22Rv1 (cell line): Measurements from ENCODE around the gene TMEM40.

Source experiments
- CTCF ChIP-seq: fragments of 450-650 bp; IDR thresholded peaks from 2 replicates; pipeline ENCODE4 v1.5.1; 2017; ENCODE audit warnings: mild to moderate bottlenecking
- ZFX ChIP-seq: fragments of 450-650 bp; IDR thresholded peaks from 2 replicates; pipeline ENCODE4 v1.6.1; 2017; ENCODE audit warnings: antibody characterized with exemption, borderline replicate concordance

- TF ChIP-seq CTCF (no peak), ZFX (no peak)
Measured at GRCh38 chr3:12724794-12725193, 34.3 kb downstream of the TMEM40 start.
